Stimulated activated CD8-positive, alpha-beta memory T cell treated with anti-CD3 and anti-CD28 coated beads, Interleukin-2, amount 100 ng/mL, for 48 hours (primary cell): ENCODE data around the gene FKBP2.

Experiments
- DNase-seq, 2 donors: peaks; one replicate each; pipeline ENCODE4 v3.0.0-alpha.2; 2020; ENCODE audit warnings: low read depth in 2 of 2

The FKBP2 gene

DNA sequence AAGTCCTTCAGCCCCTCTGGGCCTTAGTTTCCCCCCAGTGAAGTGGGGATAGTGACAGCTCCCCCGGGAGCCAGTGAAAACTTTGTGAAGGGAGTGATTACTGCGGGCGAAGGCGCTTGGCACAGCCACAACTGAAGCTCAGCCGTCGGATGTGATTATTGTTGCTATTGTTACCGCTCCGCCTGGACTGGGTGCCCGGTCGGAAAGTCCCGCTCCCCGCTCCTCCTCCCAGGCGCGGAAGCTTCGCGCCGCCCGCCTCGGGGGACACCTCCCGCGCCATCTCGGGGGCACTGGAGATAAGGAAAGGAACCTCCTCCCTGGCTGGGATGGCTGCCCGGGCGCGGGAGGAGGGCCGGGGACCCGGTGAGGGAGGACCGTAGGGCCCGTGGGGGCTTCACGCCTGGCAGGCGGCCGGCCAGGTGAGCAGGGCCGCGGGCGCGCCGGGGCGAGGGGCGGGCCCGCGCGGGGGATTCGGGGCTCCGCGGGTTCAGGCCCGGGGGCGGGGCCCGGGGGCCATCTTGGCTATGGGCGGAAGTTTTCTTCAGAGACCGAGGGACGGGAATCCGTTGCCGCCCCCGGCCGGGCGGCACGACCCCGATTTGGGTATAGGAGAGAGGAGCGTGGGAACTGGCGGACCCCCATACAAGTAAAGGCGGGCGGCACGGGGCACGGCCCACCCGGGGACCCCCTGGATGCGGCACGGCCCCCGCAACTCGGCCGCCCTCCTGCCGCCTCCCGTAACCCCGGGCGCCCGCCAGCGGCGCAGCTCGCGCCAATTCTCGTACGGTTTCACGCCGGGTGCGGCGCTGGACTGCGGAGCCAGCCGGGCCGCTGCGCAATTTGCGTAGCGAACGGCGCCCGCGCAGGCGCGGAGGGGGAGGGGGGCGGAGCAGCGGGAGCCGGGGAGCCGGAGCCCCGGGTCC is 44.3 kb downstream of the FKBP2 start, which contains the start of gene GPR137:
GPR137 (plus strand) TSS at position 887 of the 923 bp plus-strand sequence. CDS start 677 bp downstream, outside the sequence.
- peak; percentile 84 to 87 for DNase-seq

DNA sequence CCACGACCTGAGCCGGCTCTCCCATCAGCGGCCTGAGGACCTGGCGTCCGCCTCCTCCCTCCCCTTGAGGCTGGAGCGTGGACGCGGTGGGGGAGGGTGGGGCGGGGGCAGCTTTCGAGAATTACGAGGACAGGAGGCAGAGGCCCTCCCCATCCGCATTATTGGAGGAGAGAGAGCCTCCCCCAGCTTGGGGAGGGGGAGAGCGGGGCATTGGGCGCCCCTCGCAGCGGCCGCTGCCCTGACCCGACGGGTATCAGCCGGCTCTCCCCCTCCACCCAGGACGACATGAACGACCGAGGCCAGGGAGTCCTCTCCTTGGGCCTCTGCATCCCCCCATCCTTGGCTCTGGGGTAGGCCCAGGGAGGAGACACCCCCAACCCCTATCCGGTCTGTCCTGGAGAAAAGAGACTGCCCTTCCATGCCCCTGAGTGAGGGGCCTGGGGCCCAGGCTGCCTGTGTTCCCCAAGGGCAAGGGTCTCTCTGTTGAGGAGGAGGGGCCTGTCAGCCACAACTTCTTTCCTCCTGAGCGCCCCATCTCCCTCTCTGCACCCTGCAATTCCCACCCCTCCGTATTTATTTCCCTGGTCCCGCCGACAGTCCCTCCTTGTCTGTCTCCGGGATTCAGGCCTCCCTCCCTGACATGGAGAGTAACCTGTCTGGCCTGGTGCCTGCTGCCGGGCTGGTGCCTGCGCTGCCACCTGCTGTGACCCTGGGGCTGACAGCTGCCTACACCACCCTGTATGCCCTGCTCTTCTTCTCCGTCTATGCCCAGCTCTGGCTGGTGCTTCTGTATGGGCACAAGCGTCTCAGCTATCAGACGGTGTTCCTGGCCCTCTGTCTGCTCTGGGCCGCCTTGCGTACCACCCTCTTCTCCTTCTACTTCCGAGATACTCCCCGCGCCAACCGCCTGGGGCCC is 45.2 kb downstream of the FKBP2 start:
- DNase-seq, result no peak

DNA sequence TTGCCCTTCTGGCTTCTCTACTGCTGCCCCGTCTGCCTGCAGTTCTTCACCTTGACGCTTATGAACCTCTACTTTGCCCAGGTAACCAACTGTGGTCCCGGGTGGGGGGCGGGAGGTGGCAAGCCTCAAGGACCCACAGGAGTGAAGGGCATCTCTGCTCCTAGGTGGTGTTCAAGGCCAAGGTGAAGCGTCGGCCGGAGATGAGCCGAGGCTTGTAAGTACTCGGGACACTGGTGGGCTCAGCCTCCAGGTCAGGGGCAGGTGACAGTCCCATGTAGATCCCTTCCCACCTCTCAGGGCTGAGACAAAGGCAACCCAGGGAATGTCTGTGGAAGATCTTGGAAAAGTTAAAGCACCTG is 45.9 kb downstream of the FKBP2 start:
- no peak for DNase-seq

DNA sequence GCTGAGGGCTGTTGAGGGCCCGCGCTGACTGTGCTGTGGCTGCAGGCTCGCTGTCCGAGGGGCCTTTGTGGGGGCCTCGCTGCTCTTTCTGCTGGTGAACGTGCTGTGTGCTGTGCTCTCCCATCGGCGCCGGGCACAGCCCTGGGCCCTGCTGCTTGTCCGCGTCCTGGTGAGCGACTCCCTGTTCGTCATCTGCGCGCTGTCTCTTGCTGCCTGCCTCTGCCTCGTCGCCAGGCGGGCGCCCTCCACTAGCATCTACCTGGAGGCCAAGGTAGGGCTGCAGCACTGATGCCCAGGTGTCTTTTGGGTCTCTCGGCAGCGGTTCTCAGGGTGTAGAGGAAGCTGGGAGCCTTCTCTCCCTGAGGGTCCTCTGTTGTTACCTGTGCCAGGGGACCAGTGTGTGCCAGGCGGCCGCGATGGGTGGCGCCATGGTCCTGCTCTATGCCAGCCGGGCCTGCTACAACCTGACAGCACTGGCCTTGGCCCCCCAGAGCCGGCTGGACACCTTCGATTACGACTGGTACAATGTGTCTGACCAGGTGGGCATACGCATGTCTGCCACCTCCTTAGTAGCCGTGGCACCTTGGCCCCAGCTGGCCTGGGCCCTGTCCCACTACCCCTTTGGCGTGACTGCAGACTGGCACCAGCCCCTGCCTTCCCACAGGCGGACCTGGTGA is 46.9 kb downstream of the FKBP2 start:
- DNase-seq, result no peak

DNA sequence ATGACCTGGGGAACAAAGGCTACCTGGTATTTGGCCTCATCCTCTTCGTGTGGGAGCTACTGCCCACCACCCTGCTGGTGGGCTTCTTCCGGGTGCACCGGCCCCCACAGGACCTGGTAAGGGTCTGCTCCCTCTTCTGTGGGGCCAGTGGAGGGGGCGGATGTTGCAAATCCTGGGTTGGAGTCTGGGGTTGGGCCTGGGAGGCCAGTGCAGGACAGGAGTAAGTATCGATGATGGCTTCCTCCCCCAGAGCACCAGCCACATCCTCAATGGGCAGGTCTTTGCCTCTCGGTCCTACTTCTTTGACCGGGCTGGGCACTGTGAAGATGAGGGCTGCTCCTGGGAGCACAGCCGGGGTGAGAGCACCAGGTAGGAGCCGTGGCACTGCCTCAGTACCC is 47.5 kb downstream of the FKBP2 start:
- DNase-seq, result no peak

DNA sequence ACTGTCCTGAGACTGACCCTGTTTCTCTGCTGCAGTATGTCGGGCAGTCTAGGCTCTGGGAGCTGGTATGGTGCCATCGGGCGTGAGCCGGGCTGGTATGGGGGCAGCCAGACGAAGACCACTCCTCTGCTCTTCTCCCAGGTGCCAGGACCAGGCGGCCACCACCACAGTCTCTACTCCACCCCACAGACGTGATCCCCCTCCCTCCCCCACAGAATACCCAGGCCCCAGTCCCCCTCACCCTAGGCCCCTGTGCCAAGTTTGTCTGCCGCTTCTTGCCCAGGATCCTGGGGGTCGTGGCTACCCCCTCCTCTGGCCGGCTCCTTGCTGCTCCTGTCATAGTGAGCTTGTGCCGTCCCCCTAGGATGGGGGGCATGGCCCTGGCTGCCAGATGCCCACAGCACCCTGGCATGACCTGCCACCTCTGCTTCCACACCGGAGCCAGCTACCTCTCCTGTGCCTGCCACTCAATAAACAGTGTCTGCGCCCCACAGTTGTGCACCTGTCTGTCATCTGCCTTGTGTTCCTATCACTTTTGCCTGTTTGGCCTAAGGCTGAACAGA is 48.2 kb downstream of the FKBP2 start:
- DNase-seq, result no peak

DNA sequence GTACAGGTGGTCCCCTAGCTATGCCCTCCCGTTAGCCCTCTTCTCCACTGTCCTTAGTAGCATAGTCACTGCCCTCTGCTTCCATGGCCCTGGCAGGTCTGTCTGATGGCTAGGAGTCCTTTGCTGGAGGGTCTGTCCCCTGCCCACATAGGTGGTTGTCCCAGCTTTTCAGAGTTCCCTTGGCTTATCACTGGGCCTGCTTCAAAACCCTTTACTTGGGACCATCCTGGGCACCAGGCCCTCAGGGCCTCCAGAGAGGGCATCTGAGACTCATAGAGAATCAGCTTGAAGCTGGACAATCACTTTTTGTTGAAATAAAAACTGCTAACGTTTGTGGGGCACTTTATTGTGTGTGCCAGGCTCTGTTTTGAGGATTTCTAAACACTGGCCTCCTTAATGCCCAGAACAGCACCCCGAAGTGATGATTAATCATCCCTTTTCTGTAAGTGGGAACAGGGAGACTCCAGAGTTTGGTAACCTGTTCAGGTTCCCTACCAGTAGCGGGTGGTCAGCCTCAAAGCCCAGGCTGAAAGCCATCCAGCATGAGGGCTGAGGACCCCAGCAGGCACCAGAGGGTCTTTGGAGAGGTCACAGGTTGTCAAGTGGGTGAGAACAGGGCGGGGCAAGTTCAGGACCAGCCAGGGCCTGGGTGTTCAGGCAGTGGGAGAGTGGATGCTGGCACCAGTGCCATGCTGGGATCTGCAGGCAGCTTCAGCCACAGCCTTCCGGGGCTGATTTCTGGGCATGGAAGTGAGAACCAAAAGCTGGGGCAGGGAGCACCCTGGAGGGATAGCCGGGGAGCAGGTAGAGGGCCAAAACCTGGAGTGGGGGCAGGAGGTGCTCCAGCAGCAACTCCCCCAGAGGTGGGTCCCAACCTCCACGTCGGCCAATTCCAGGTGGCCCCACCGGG is 49.7 kb downstream of the FKBP2 start:
- no peak for DNase-seq

DNA sequence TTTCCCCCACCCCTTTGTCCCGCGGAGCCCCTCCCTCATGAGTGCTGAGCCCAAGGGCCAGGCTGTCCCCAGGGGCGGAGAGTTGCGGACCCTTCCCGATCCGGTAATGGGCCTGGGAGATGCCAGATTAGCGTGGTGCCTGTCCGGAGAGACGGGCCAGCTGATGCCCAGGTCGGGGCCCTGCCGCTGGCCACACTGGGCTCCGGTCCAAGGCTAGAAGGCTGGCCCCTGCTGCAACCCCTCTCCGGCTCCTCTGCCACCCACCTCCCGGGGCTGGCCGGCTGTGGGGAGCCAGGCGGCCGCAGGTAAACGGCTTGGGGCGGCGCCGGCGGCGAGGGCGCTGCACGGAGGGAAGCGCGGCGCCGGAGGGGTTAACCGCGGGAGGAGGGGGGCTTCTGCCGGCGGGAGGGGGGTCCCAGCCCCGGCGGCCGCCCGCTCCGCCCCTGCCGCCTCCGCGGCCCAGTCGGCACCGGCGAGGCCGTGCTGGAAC is 50.4 kb downstream of the FKBP2 start, which contains the start of gene KCNK4:
KCNK4 (plus strand) TSS at position 41 of the 490 bp plus-strand sequence. CDS start 1,717 bp downstream, outside the sequence.
- no peak for DNase-seq

DNA sequence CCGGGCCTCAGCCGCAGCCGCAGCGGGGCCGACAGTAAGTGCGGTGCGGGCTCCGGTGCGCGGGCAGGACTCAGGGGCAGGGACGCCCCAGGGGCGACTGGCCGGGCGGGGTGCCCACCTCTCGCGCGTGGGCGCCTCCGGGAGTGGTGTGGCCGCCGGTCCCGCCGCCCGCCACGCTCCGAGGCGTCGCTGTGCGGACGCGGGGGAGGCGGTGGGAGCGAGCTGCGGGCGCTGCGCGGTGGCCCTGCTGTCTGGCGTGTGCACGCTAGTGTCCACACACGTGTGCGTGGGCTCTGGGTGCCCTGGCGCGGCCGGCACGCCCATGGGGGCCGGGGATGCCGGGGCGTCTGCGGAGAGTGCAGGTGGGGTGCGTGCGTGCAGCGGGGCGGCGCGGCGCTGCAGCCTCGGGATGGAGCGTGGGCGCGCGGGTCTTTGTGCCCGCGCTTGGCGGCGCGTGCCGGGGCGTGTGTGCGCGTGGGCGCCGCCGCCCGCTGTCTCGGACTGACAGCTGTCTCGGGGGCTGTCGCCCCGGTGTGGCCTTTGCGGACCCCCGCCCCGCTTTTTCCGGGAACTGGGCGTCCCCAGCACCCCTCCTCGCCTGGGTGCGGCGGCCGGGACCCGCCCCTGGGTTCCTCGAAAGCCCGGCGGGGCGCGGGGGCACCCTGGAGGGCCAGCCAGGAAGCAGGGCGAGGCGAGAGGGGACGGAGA is 51.0 kb downstream of the FKBP2 start:
- DNase-seq, result no peak

DNA sequence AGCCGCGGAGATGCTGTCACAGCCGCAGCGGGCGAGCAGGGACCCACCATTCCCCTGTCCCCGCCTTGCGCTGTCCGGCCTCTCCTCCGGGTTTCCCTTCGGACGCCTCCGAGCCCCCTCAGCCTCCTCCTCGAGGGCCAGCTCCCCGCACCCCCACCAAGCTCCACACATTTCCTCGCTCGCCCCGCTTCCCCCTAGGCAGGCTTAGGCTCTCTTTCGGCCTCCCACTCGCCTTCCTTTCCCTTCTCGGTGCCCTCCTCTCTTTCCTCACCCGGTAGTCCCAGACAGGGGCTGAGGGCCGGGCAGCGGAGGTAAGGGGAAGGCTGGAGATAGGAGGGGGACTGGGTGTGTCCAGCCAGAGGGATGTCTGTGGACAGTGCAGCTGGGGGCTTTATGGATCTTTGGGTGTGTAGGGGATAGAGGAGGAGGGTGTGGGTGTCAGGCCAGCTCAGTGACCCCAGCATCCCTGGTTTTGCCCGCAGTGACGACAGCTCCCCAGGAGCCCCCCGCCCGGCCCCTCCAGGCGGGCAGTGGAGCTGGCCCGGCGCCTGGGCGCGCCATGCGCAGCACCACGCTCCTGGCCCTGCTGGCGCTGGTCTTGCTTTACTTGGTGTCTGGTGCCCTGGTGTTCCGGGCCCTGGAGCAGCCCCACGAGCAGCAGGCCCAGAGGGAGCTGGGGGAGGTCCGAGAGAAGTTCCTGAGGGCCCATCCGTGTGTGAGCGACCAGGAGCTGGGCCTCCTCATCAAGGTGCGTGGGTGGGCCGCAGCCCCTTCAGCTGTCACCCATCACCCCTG is 51.8 kb downstream of the FKBP2 start:
- DNase-seq, result no peak
